Tongue (tissue), 3 donors: ENCODE measurements around the gene DESI1. TPM values are rescaled to one million over a fixed set of nuclear protein-coding genes. Genes with fewer than 3 reads are reported as not detected.

Experiments
- DNase-seq: peaks from one replicate; pipeline ENCODE4 v3.0.0-alpha.2; 2015
- small RNA-seq: library from RNA; depleted of rRNA; stranded (forward); fragments of <200 nt; gene quantifications from one replicate; pipeline ENCODE3, GENCODE V24; 2014; ENCODE audit warnings: low replicate concordance
- total RNA-seq: library from RNA; depleted of rRNA; stranded (reverse); fragments of >200 nt; gene quantifications from one replicate; pipeline ENCODE4 v1.2.3, GENCODE V29; 2014

The DESI1 gene
- total RNA-seq, 1 donor from 2014 or later, result 30.4 TPM

- DNase-seq, result peak; percentile 96
These were observed 63.2 kb downstream of the DESI1 start for GRCh38 chr22:41557401-41558240.

- no peak for DNase-seq
These were observed 64.3 kb downstream of the DESI1 start for GRCh38 chr22:41556561-41556960.

GRCh38 chr22:41555325-41555982, 65.4 kb downstream of the DESI1 start:
- no peak for DNase-seq

- DNase-seq, result no peak
These were observed 68.8 kb downstream of the DESI1 start for GRCh38 chr22:41551877-41552582.

- DNase-seq, result peak; percentile 85
These were observed 69.8 kb downstream of the DESI1 start for GRCh38 chr22:41550952-41551491.

- DNase-seq, result no peak
These were observed 72.0 kb downstream of the DESI1 start for GRCh38 chr22:41548830-41549211.

Small RNA genes lying within 50 kb of the gene (small RNA-seq; reads per million reads assigned to genes)
- gene RF00019, result not detected

Other genes with a start within 250 kb of the DESI1 start
- 14.5 TPM for gene TEF, start 239.1 kb downstream of the DESI1 start, total RNA-seq
- 46.2 TPM for gene TOB2, start 174.2 kb downstream of the DESI1 start, total RNA-seq
- gene PHF5A, start 152.4 kb downstream of the DESI1 start, total RNA-seq, result 37.1 TPM
- gene ACO2, start 151.9 kb downstream of the DESI1 start, total RNA-seq, result 207 TPM
- 12.9 TPM for gene POLR3H, start 76.6 kb downstream of the DESI1 start, total RNA-seq
- 2.2 TPM for gene CSDC2, start 60.0 kb downstream of the DESI1 start, total RNA-seq
- gene PMM1, start 31.2 kb downstream of the DESI1 start, total RNA-seq, result 22.9 TPM
- gene XRCC6, start 252 bp upstream of the DESI1 start, total RNA-seq, result 240 TPM
- 68.6 TPM for gene SNU13, start 67.8 kb upstream of the DESI1 start, total RNA-seq
- gene MEI1, start 78.5 kb upstream of the DESI1 start, total RNA-seq, result not detected
- gene CCDC134, start 179.6 kb upstream of the DESI1 start, total RNA-seq, result 16.5 TPM
- gene SREBF2, start 212.1 kb upstream of the DESI1 start, total RNA-seq, result 47.6 TPM